HepG2 (cell line): Measurements from ENCODE around the gene C16orf82. TPM values are rescaled to one million over a fixed set of nuclear protein-coding genes. Genes with fewer than 3 reads are reported as not detected.
A peak's percentile ranks its signal among the peaks of the same experiment; 100 is the strongest.

Source experiments
- ATAC-seq: fragments of 200-7000 bp; cut with Tn5 transposase; 3 replicates; pipeline ENCODE4 v1.9.1; 2020; ENCODE audit warnings: mild to moderate bottlenecking, moderate library complexity
- BruUV-seq: library from RNA; stranded (reverse); fragments of 400-500 nt; replicated peaks from 2 replicates; lab custom pipeline; 2021; lab: Mats Ljungman, UMichigan
- CTCF ChIA-PET: fragments of 300-600 bp; formaldehyde crosslinking; extraction: SDS; loops from one replicate; lab custom pipeline; 2021; ENCODE audit warnings: low total read pairs, inconsistent platforms, low intra/inter-chr PET ratio; lab: Yijun Ruan, JAX
- POLR2A ChIA-PET: fragments of 350-600 bp; sonication (Branson Sonifier 250); formaldehyde crosslinking; loops from one replicate; lab custom pipeline; 2020; ENCODE audit warnings: antibody characterized with exemption, inconsistent platforms; lab: Yijun Ruan, JAX
- DNase-seq: peaks from one replicate; pipeline ENCODE4 v3.0.0-alpha.2; 2015; ENCODE audit warnings: low spot score
- FAIRE-seq: peaks from 3 replicates; lab custom pipeline; 2011; peaks lifted over from hg19 to GRCh38; lab: Jason Lieb, UNC
- H2AFZ ChIP-seq: one replicate; pipeline ENCODE4 v1.6.1; 2011; ENCODE audit warnings: low read length, inconsistent platforms
- H3K27ac ChIP-seq: fragments of 300-600 bp; 3 replicates; pipeline ENCODE4 v1.8.0; 2011; ENCODE audit warnings: mixed run types, mild to moderate bottlenecking, mixed read lengths, low read length, inconsistent platforms; ENCODE audit not compliant: insufficient read depth; ENCODE audit errors: extremely low read length
- H3K27me3 ChIP-seq, 2 experiments: fragments of 200-600 bp in 1 of 2; 2 replicates in 1 of 2; 3 replicates in 1 of 2; pipeline versions ENCODE4 v1.6.0 to v1.8.0; 2011; ENCODE audit warnings: low read length in 2 of 2, mild to moderate bottlenecking in 2 of 2, moderate library complexity in 2 of 2, inconsistent platforms in 1 of 2; ENCODE audit not compliant: insufficient read depth in 2 of 2, control insufficient read depth in 1 of 2
- H3K36me3 ChIP-seq, 2 experiments: fragments of 200-600 bp in 1 of 2; replicated peaks in 1 of 2; 2 replicates in 1 of 2; 3 replicates in 1 of 2; pipeline versions ENCODE4 v1.5.1 to v1.8.0; 2011; ENCODE audit warnings: low read length in 2 of 2, inconsistent platforms in 1 of 2; ENCODE audit not compliant: insufficient read depth in 2 of 2, control insufficient read depth in 1 of 2
- H3K4me1 ChIP-seq: 2 replicates; pipeline ENCODE4 v1.5.1; 2012; ENCODE audit warnings: low read length, inconsistent platforms; ENCODE audit not compliant: insufficient read depth
- H3K4me2 ChIP-seq: 2 replicates; pipeline ENCODE4 v1.6.0; 2011; ENCODE audit warnings: low read depth, low read length, inconsistent platforms
- H3K4me3 ChIP-seq, 3 experiments: fragments of 200-600 bp in 1 of 3; sonication (generic), shearing (Covaris generic) in 1 of 3; replicated peaks in 1 of 3; 2 replicates each; pipeline ENCODE4 v1.5.1; 2011 to 2016; ENCODE audit warnings: low read length in 3 of 3, inconsistent platforms in 2 of 3, low read depth in 2 of 3, mild to moderate bottlenecking in 2 of 3, control low read depth in 1 of 3, mixed read lengths in 1 of 3; ENCODE audit not compliant: insufficient read depth in 1 of 3
- H3K79me2 ChIP-seq: one replicate; pipeline ENCODE4 v1.6.1; 2011; ENCODE audit warnings: low read length, inconsistent platforms; ENCODE audit not compliant: insufficient read depth
- H3K9ac ChIP-seq: 2 replicates; pipeline ENCODE4 v1.6.0; 2011; ENCODE audit warnings: mild to moderate bottlenecking, low read depth, low read length, inconsistent platforms; ENCODE audit not compliant: insufficient read depth
- H3K9me3 ChIP-seq: 2 replicates; pipeline ENCODE4 v1.5.1; 2012; ENCODE audit warnings: mild to moderate bottlenecking, low read length
- H4K20me1 ChIP-seq: 2 replicates; pipeline ENCODE4 v1.6.0; 2011; ENCODE audit warnings: inconsistent platforms, mild to moderate bottlenecking, low read length, moderate library complexity; ENCODE audit not compliant: insufficient read depth
- DNMT1 ChIP-seq: sonication (generic); formaldehyde crosslinking; IDR thresholded peaks from 2 replicates; pipeline ENCODE4 v1.5.1; 2020; ENCODE audit warnings: mild to moderate bottlenecking, missing genetic modification reagents
- NFATC3 ChIP-seq: sonication (generic); formaldehyde crosslinking; IDR thresholded peaks from 2 replicates; pipeline ENCODE4 v1.5.1; 2020; ENCODE audit warnings: mild to moderate bottlenecking, missing genetic modification reagents
- NFYB ChIP-seq: sonication (generic); formaldehyde crosslinking; IDR thresholded peaks from 2 replicates; pipeline ENCODE4 v1.4.0; 2020; ENCODE audit warnings: missing genetic modification reagents
- ZNF550 ChIP-seq: sonication (generic); formaldehyde crosslinking; IDR thresholded peaks from 2 replicates; pipeline ENCODE4 v1.4.0; 2020; ENCODE audit warnings: mild to moderate bottlenecking, missing genetic modification reagents, borderline replicate concordance
- ZNF816 ChIP-seq: sonication (generic); formaldehyde crosslinking; IDR thresholded peaks from 2 replicates; pipeline ENCODE4 v1.8.0; 2022; ENCODE audit warnings: missing genetic modification reagents, mild to moderate bottlenecking, borderline replicate concordance
- ZSCAN25 ChIP-seq: sonication (generic); formaldehyde crosslinking; IDR thresholded peaks from 2 replicates; pipeline ENCODE4 v1.8.0; 2022; ENCODE audit warnings: mild to moderate bottlenecking, missing genetic modification reagents
- WGBS: methylation state at CpG from one replicate; pipeline ENCODE4 v1.1.6; 2017; ENCODE audit warnings: low lambda C conversion rate; 5-methylcytosine and 5-hydroxymethylcytosine counted together
- in situ Hi-C: cut with HindIII; loops from 2 replicates; pipeline ENCODE4 v1.10.0; 2017; ENCODE audit warnings: low pct_unique_long_range_greater_than_20kb; ENCODE audit not compliant: extremely low pct_ligation_motif_present
- intact Hi-C: fragments of 100-400 bp; cut with micrococcal nuclease; formaldehyde crosslinking; loops from one replicate; pipeline ENCODE4 v1.10.0; 2022; ENCODE audit not compliant: unreplicated experiment
- polyA plus RNA-seq, 8 experiments: library from polyadenylated mRNA; depleted of rRNA in 3 of 8; stranded (reverse) in 7 of 8; unstranded in 1 of 8; fragments of >200 nt; fragmentation: Illumina TruSeq in 4 of 8; extraction: Trizol in 4 of 8; gene quantifications; 2 replicates each; pipeline versions ENCODE4 v1.2.1 to v1.2.3, GENCODE V29; 2011 to 2016; ENCODE audit warnings: low read depth in 4 of 8, missing spikeins in 1 of 8, mixed read lengths in 1 of 8; ENCODE audit not compliant: insufficient read depth in 1 of 8
- total RNA-seq, 5 experiments: library from RNA; depleted of rRNA; stranded (reverse); fragments of >200 nt; fragmentation: Illumina TruSeq; extraction: Trizol; gene quantifications; 2 replicates each; pipeline ENCODE4 v1.2.3, GENCODE V29; 2016; ENCODE audit warnings: low read depth in 1 of 5
- TF ChIP-seq, protein P1 (sequence below): sonication (generic); formaldehyde crosslinking; IDR thresholded peaks from 2 replicates; pipeline ENCODE4 v1.9.0; 2021; ENCODE audit warnings: mild to moderate bottlenecking, missing genetic modification reagents

Gene C16orf82
- total and polyA plus RNA-seq, 2 of the 13 experiments (the other 11 are each of a cell fraction or from before 2014, with no cell fraction given), result not detected

DNA sequence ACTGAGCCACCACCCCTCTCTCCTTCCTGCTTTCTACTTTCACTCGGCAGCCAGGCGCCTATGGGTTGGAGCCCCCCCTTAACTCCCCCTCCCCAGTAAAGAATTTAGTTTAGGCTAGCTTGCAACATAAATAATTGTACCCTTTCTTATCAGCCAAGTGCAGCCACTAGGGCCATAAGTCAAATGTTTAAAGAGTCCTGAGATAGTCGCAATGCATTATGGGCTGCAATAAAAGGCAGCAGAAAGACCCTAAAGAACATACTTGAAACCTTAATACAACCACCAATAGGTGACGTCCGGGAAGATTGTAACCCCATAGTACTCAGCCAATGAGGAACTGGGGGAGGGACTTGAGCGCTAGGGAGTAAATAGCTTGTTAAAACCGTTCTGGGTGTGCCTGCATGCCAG lies 40.5 kb downstream of the C16orf82 start:
- ATAC-seq (no peak), FAIRE-seq (no peak), DNase-seq (no peak)
- BruUV-seq, result no TSS peak
- H3K9me3 ChIP-seq, result no peaks in the 10 kb centered on the region
- intact Hi-C loops (no loop called here), in situ Hi-C loops (loop anchor here (10.0 to 25.0 kb wide), 2 partner anchors 1272 to 1820 kb away; no protein-coding TSS in a partner anchor)
- POLR2A ChIA-PET, result no interaction called here
- H3K27me3 ChIP-seq, result no peaks in the 10 kb centered on the region
- H3K4me1 ChIP-seq, result peaks cover 14% of the 10 kb centered on the region
- CTCF ChIA-PET, result no interaction called here
- no peaks in the 10 kb centered on the region for H3K36me3 ChIP-seq
- H3K79me2 ChIP-seq, result no peaks in the 10 kb centered on the region
- 6% methylated on average over 7 of the region's 7 CpGs for WGBS
- peak; percentile 51; the same call in 1 of the 2 replicates for TF ChIP-seq NFYB (CRISPR knock-in tag)
- no peak for TF ChIP-seq ZNF816 (CRISPR knock-in tag)
- no peak overlapping the region for H3K4me3 ChIP-seq
- no peak overlapping the region for H2AFZ ChIP-seq
- H4K20me1 ChIP-seq, result no peaks in the 10 kb centered on the region
- no peak overlapping the region for H3K27ac ChIP-seq
- no peak overlapping the region for H3K4me2 ChIP-seq
- no peak overlapping the region for H3K9ac ChIP-seq

DNA sequence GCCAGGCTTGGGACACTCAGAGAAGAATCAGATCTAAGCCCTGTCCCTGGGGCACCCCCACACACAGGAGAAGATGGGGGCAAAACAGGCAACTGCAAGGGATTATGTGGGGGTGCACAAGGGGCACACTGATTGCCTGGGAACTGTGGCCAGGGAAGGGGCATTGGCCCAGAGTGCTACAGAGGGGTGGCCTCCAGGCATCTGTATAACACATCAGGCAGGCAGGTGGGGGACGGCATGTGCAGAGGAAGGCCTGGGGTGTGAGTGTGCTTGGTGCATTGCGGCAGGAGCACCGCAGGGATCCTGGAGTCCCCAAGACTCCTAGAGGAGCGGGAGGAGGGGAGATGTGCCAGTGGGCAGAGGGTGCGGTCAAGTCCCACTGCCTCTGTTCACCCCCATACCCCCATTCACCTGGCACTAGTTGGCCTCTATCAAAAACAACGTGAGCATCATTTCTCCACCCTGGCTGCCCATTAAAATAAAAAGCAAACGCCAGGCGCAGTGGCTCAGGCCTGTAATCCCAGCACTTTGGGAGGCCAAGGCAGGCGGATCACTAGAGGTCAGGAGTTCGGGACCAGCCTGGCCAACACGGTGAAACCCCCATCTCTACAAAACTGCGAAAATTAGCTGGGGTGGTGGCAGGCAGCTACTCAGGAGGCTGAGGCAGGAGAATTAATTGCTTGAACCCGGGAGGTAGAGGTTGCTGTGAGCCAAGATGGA lies 41.5 kb downstream of the C16orf82 start:
- no peak for TF ChIP-seq DNMT1 (CRISPR knock-in tag)
- TF ChIP-seq ZSCAN25 (CRISPR knock-in tag), result no peak
- TF ChIP-seq NFATC3, result no peak
- TF ChIP-seq, protein P1, sequence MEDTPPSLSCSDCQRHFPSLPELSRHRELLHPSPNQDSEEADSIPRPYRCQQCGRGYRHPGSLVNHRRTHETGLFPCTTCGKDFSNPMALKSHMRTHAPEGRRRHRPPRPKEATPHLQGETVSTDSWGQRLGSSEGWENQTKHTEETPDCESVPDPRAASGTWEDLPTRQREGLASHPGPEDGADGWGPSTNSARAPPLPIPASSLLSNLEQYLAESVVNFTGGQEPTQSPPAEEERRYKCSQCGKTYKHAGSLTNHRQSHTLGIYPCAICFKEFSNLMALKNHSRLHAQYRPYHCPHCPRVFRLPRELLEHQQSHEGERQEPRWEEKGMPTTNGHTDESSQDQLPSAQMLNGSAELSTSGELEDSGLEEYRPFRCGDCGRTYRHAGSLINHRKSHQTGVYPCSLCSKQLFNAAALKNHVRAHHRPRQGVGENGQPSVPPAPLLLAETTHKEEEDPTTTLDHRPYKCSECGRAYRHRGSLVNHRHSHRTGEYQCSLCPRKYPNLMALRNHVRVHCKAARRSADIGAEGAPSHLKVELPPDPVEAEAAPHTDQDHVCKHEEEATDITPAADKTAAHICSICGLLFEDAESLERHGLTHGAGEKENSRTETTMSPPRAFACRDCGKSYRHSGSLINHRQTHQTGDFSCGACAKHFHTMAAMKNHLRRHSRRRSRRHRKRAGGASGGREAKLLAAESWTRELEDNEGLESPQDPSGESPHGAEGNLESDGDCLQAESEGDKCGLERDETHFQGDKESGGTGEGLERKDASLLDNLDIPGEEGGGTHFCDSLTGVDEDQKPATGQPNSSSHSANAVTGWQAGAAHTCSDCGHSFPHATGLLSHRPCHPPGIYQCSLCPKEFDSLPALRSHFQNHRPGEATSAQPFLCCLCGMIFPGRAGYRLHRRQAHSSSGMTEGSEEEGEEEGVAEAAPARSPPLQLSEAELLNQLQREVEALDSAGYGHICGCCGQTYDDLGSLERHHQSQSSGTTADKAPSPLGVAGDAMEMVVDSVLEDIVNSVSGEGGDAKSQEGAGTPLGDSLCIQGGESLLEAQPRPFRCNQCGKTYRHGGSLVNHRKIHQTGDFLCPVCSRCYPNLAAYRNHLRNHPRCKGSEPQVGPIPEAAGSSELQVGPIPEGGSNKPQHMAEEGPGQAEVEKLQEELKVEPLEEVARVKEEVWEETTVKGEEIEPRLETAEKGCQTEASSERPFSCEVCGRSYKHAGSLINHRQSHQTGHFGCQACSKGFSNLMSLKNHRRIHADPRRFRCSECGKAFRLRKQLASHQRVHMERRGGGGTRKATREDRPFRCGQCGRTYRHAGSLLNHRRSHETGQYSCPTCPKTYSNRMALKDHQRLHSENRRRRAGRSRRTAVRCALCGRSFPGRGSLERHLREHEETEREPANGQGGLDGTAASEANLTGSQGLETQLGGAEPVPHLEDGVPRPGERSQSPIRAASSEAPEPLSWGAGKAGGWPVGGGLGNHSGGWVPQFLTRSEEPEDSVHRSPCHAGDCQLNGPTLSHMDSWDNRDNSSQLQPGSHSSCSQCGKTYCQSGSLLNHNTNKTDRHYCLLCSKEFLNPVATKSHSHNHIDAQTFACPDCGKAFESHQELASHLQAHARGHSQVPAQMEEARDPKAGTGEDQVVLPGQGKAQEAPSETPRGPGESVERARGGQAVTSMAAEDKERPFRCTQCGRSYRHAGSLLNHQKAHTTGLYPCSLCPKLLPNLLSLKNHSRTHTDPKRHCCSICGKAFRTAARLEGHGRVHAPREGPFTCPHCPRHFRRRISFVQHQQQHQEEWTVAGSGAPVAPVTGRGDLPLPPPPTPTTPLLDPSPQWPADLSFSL (CRISPR knock-in tag), result no peak
- TF ChIP-seq ZNF550 (CRISPR knock-in tag), result no peak
- TF ChIP-seq, all 625 proteins: peak for 0
- POLR2A ChIA-PET, result no interaction called here
- no peaks in the 10 kb centered on the region for H3K36me3 ChIP-seq
- no peak overlapping the region for H3K4me3 ChIP-seq
- FAIRE-seq (no peak), ATAC-seq (no peak), DNase-seq (no peak)
- no peaks in the 10 kb centered on the region for H4K20me1 ChIP-seq
- no peak overlapping the region for H3K27ac ChIP-seq
- intact Hi-C loops (loop anchor here (2.0 kb wide), 1 partner anchor 1269 kb away; no protein-coding TSS in a partner anchor), in situ Hi-C loops (loop anchor here (10.0 to 25.0 kb wide), 2 partner anchors 1273 to 1821 kb away; no protein-coding TSS in a partner anchor)
- CTCF ChIA-PET, result no interaction called here
- H3K4me2 ChIP-seq, result no peak overlapping the region
- no peaks in the 10 kb centered on the region for H3K79me2 ChIP-seq
- no peak overlapping the region for H3K9ac ChIP-seq
- no TSS peak for BruUV-seq
- H3K27me3 ChIP-seq, result no peaks in the 10 kb centered on the region
- no peaks in the 10 kb centered on the region for H3K9me3 ChIP-seq
- H3K4me1 ChIP-seq, result peaks cover 20% of the 10 kb centered on the region
- no peak overlapping the region for H2AFZ ChIP-seq
- WGBS, result 61% methylated on average over 13 of the region's 13 CpGs
